OCI-LY1 (cell line): ENCODE data around the gene TMEM242.

Experiments
- EZH2 ChIP-seq: fragments of 200-600 bp; sonication (generic), shearing (Covaris generic); IDR thresholded peaks from 2 replicates; pipeline ENCODE4 v1.8.0; 2017; ENCODE audit warnings: borderline replicate concordance, mixed run types, mild to moderate bottlenecking, antibody characterized with exemption, low read length, moderate library complexity, mixed read lengths
- TF ChIP-seq, protein P1 (sequence below): fragments of 200-600 bp; sonication (generic), shearing (Covaris generic); IDR thresholded peaks from 2 replicates; pipeline ENCODE4 v1.5.1; 2017; ENCODE audit warnings: mild to moderate bottlenecking, antibody characterized with exemption, low read length, moderate library complexity, mixed read lengths

DNA sequence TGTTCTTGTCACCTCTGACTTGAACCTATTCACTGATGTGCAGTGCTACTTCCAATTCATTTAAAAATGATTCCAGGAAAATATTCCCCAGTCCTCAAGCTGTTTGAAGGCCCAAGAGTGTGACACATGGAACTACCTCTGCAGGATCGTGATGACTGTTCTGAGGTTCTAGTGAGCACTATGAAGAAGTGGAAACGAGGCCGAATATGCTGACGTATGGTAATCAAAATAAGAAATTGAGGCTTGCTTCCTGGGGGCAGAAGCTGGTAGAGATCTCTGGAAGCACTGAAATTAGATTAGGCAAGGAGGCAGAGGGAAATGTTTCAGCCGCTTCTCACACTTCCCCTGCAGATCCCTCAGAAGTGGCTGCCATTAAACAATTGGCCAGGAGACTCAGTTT is 15.7 kb downstream of the TMEM242 start:
- TF ChIP-seq, protein P1, sequence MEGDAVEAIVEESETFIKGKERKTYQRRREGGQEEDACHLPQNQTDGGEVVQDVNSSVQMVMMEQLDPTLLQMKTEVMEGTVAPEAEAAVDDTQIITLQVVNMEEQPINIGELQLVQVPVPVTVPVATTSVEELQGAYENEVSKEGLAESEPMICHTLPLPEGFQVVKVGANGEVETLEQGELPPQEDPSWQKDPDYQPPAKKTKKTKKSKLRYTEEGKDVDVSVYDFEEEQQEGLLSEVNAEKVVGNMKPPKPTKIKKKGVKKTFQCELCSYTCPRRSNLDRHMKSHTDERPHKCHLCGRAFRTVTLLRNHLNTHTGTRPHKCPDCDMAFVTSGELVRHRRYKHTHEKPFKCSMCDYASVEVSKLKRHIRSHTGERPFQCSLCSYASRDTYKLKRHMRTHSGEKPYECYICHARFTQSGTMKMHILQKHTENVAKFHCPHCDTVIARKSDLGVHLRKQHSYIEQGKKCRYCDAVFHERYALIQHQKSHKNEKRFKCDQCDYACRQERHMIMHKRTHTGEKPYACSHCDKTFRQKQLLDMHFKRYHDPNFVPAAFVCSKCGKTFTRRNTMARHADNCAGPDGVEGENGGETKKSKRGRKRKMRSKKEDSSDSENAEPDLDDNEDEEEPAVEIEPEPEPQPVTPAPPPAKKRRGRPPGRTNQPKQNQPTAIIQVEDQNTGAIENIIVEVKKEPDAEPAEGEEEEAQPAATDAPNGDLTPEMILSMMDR = no peak
- no peak for TF ChIP-seq EZH2
